HepG2 (cell line): ENCODE data around the gene CGREF1. TPM values are rescaled to one million over a fixed set of nuclear protein-coding genes. Genes with fewer than 3 reads are reported as not detected.
A peak's percentile ranks its signal among the peaks of the same experiment; 100 is the strongest.

Source experiments
- AFF4 ChIP-seq: sonication (generic); formaldehyde crosslinking; IDR thresholded peaks from 2 replicates; pipeline ENCODE4 v1.4.0; 2020; ENCODE audit warnings: missing genetic modification reagents
- SNAPC5 ChIP-seq: sonication (generic); formaldehyde crosslinking; IDR thresholded peaks from 2 replicates; pipeline ENCODE4 v1.8.1; 2023; ENCODE audit warnings: mild to moderate bottlenecking, missing genetic modification reagents, borderline replicate concordance
- STAT5B ChIP-seq: sonication (generic); formaldehyde crosslinking; IDR thresholded peaks from 2 replicates; pipeline ENCODE4 v1.4.0; 2020; ENCODE audit warnings: missing genetic modification reagents
- ZFP41 ChIP-seq: sonication (generic); formaldehyde crosslinking; IDR thresholded peaks from 2 replicates; pipeline ENCODE4 v1.4.0; 2020; ENCODE audit warnings: mild to moderate bottlenecking, missing genetic modification reagents, borderline replicate concordance
- ZNF225 ChIP-seq: sonication (generic); formaldehyde crosslinking; IDR thresholded peaks from 2 replicates; pipeline ENCODE4 v1.4.0; 2020; ENCODE audit warnings: mild to moderate bottlenecking, missing genetic modification reagents
- ZNF251 ChIP-seq: sonication (generic); formaldehyde crosslinking; IDR thresholded peaks from 2 replicates; pipeline ENCODE4 v1.9.0; 2021; ENCODE audit warnings: mild to moderate bottlenecking, missing genetic modification reagents
- ZNF567 ChIP-seq: sonication (generic); formaldehyde crosslinking; IDR thresholded peaks from 2 replicates; pipeline ENCODE4 v1.8.1; 2023; ENCODE audit warnings: mild to moderate bottlenecking, missing genetic modification reagents, borderline replicate concordance
- ZNF609 ChIP-seq: sonication (generic); formaldehyde crosslinking; IDR thresholded peaks from 2 replicates; pipeline ENCODE4 v1.4.0; 2020; ENCODE audit warnings: mild to moderate bottlenecking, missing genetic modification reagents, borderline replicate concordance
- ZNF652 ChIP-seq: IDR thresholded peaks from 2 replicates; pipeline ENCODE4 v1.6.1; 2016; ENCODE audit warnings: low read depth, borderline replicate concordance
- ZNF713 ChIP-seq: sonication (generic); formaldehyde crosslinking; IDR thresholded peaks from 2 replicates; pipeline ENCODE4 v1.4.0; 2020; ENCODE audit warnings: mild to moderate bottlenecking, missing genetic modification reagents
- ZNF781 ChIP-seq: sonication (generic); formaldehyde crosslinking; IDR thresholded peaks from 2 replicates; pipeline ENCODE4 v1.5.1; 2020; ENCODE audit warnings: borderline replicate concordance, mild to moderate bottlenecking, missing genetic modification reagents; ENCODE audit errors: not compliant biosample characterization
- ZNF883 ChIP-seq: sonication (generic); formaldehyde crosslinking; IDR thresholded peaks from 2 replicates; pipeline ENCODE4 v1.5.1; 2020; ENCODE audit warnings: mild to moderate bottlenecking, missing genetic modification reagents; ENCODE audit errors: not compliant biosample characterization
- ZSCAN29 ChIP-seq: sonication (generic); formaldehyde crosslinking; conservative IDR thresholded peaks from 2 replicates; pipeline ENCODE4 v1.4.0; 2020; ENCODE audit warnings: mild to moderate bottlenecking, missing genetic modification reagents
- polyA plus RNA-seq, 8 experiments: library from polyadenylated mRNA; depleted of rRNA in 3 of 8; stranded (reverse) in 7 of 8; unstranded in 1 of 8; fragments of >200 nt; fragmentation: Illumina TruSeq in 4 of 8; extraction: Trizol in 4 of 8; gene quantifications; 2 replicates each; pipeline versions ENCODE4 v1.2.1 to v1.2.3, GENCODE V29; 2011 to 2016; ENCODE audit warnings: low read depth in 4 of 8, missing spikeins in 1 of 8, mixed read lengths in 1 of 8; ENCODE audit not compliant: insufficient read depth in 1 of 8
- total RNA-seq, 5 experiments: library from RNA; depleted of rRNA; stranded (reverse); fragments of >200 nt; fragmentation: Illumina TruSeq; extraction: Trizol; gene quantifications; 2 replicates each; pipeline ENCODE4 v1.2.3, GENCODE V29; 2016; ENCODE audit warnings: low read depth in 1 of 5
- TF ChIP-seq, protein P1 (sequence below): sonication (generic); formaldehyde crosslinking; IDR thresholded peaks from 2 replicates; pipeline ENCODE4 v1.4.0; 2020; ENCODE audit warnings: mild to moderate bottlenecking, missing genetic modification reagents
- TF ChIP-seq, protein P2 (sequence below): sonication (generic); formaldehyde crosslinking; IDR thresholded peaks from 2 replicates; pipeline ENCODE4 v1.4.0; 2020; ENCODE audit warnings: mild to moderate bottlenecking, missing genetic modification reagents

The CGREF1 gene
- total and polyA plus RNA-seq, 2 of the 13 experiments (the other 11 are each of a cell fraction or from before 2014, with no cell fraction given) = 13.9 to 23.4 TPM

GRCh38 chr2:27086724-27087593 lies 32.0 kb downstream of the CGREF1 start, which contains the start of gene KHK (continued):
- no peak for TF ChIP-seq ZFP41 (CRISPR knock-in tag)
- TF ChIP-seq AFF4 (CRISPR knock-in tag) = 0 out of 2 replicates have a peak, but pooled peaks have one; percentile 24
- TF ChIP-seq, protein P1, sequence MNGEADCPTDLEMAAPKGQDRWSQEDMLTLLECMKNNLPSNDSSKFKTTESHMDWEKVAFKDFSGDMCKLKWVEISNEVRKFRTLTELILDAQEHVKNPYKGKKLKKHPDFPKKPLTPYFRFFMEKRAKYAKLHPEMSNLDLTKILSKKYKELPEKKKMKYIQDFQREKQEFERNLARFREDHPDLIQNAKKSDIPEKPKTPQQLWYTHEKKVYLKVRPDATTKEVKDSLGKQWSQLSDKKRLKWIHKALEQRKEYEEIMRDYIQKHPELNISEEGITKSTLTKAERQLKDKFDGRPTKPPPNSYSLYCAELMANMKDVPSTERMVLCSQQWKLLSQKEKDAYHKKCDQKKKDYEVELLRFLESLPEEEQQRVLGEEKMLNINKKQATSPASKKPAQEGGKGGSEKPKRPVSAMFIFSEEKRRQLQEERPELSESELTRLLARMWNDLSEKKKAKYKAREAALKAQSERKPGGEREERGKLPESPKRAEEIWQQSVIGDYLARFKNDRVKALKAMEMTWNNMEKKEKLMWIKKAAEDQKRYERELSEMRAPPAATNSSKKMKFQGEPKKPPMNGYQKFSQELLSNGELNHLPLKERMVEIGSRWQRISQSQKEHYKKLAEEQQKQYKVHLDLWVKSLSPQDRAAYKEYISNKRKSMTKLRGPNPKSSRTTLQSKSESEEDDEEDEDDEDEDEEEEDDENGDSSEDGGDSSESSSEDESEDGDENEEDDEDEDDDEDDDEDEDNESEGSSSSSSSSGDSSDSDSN (CRISPR knock-in tag) = peak; percentile 49; the same call in 1 of the 2 replicates
- TF ChIP-seq ZNF225 (CRISPR knock-in tag) = 0 out of 2 replicates have a peak, but pooled peaks have one; percentile 22
- TF ChIP-seq ZNF567 (CRISPR knock-in tag) = no peak
- TF ChIP-seq ZNF652 (CRISPR knock-in tag) = no peak
- no peak for TF ChIP-seq ZNF713
- TF ChIP-seq STAT5B (CRISPR knock-in tag) = 0 out of 2 replicates have a peak, but pooled peaks have one; percentile 5
- TF ChIP-seq ZNF883 = no peak
- TF ChIP-seq ZNF609 = peak; percentile 28; the same call in 1 of the 2 replicates
- peak; percentile 78 for TF ChIP-seq ZNF781
- TF ChIP-seq ZNF251 (CRISPR knock-in tag) = no peak
- TF ChIP-seq, protein P2, sequence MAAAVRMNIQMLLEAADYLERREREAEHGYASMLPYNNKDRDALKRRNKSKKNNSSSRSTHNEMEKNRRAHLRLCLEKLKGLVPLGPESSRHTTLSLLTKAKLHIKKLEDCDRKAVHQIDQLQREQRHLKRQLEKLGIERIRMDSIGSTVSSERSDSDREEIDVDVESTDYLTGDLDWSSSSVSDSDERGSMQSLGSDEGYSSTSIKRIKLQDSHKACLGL (CRISPR knock-in tag) = peak; percentile 65; the same call in 1 of the 2 replicates
- no peak for TF ChIP-seq SNAPC5 (CRISPR knock-in tag)
- 0 out of 2 replicates have a peak, but pooled peaks have one; percentile 11 for TF ChIP-seq ZSCAN29 (CRISPR knock-in tag)
